ENCODE results near the gene TDO2.

DNA sequence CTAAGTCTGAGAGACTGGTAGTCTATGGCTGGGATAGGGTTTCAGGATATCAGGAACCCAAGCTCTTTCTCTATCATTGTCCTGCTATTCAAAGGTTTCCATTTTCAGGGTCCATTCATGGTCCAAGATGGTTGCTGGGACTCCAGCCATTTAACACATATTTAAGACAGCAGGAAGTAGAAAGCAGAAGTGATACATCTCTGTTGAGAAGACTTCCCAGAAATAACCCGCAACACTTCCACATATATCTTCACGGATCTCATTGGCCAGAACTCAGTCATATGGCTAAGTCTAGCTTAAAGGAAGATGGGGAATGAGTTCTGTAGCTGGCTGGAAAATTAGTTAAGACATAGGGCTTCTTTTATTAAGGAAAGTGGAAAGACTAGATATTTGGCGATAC, 26.3 kb downstream of the TDO2 start:
- TF ChIP-seq, protein P1, sequence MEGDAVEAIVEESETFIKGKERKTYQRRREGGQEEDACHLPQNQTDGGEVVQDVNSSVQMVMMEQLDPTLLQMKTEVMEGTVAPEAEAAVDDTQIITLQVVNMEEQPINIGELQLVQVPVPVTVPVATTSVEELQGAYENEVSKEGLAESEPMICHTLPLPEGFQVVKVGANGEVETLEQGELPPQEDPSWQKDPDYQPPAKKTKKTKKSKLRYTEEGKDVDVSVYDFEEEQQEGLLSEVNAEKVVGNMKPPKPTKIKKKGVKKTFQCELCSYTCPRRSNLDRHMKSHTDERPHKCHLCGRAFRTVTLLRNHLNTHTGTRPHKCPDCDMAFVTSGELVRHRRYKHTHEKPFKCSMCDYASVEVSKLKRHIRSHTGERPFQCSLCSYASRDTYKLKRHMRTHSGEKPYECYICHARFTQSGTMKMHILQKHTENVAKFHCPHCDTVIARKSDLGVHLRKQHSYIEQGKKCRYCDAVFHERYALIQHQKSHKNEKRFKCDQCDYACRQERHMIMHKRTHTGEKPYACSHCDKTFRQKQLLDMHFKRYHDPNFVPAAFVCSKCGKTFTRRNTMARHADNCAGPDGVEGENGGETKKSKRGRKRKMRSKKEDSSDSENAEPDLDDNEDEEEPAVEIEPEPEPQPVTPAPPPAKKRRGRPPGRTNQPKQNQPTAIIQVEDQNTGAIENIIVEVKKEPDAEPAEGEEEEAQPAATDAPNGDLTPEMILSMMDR (IDR thresholded peaks at IDR 0.05): no peak
- TF ChIP-seq POLR2A (IDR thresholded peaks at IDR 0.05): no peak

All from lower leg skin (tissue), 3 donors.